Mesendoderm (in vitro differentiated cells): Measurements from ENCODE around the gene MYCL.
A peak's percentile ranks its signal among the peaks of the same experiment; 100 is the strongest.

Experiments used
- DNase-seq: peaks from one replicate; pipeline ENCODE4 v3.0.0; 2013
- H2AK5ac ChIP-seq: 2 replicates; pipeline ENCODE4 v1.6.1; 2013; ENCODE audit warnings: low read length, inconsistent platforms
- H2BK120ac ChIP-seq: 2 replicates; pipeline ENCODE4 v1.6.1; 2013; ENCODE audit warnings: low read depth, mild to moderate bottlenecking, low read length, moderate library complexity, mixed read lengths
- H2BK15ac ChIP-seq: replicated peaks from 2 replicates; pipeline ENCODE4 v1.6.1; 2013; ENCODE audit warnings: low read depth, mild to moderate bottlenecking, moderate library complexity
- H2BK5ac ChIP-seq: 2 replicates; pipeline ENCODE4 v1.6.1; 2013; ENCODE audit warnings: low read length, inconsistent platforms
- H3K18ac ChIP-seq: 2 replicates; pipeline ENCODE4 v1.6.1; 2013; ENCODE audit warnings: mild to moderate bottlenecking, low read length, mixed read lengths
- H3K23ac ChIP-seq: one replicate; pipeline ENCODE4 v1.6.1; 2013; ENCODE audit warnings: low read length
- H3K27ac ChIP-seq: 2 replicates; pipeline ENCODE4 v1.5.1; 2013; ENCODE audit warnings: low read depth, mild to moderate bottlenecking, inconsistent platforms, low read length, moderate library complexity
- H3K27me3 ChIP-seq: 2 replicates; pipeline ENCODE4 v1.6.1; 2013; ENCODE audit warnings: low read length, control low read depth, mild to moderate bottlenecking, inconsistent platforms; ENCODE audit not compliant: insufficient read depth, poor library complexity
- H3K36me3 ChIP-seq: 2 replicates; pipeline ENCODE4 v1.6.1; 2013; ENCODE audit warnings: low read length, inconsistent platforms; ENCODE audit not compliant: control insufficient read depth, insufficient read depth
- H3K4ac ChIP-seq: one replicate; pipeline ENCODE4 v1.6.1; 2013; ENCODE audit warnings: low read depth, mild to moderate bottlenecking, low read length, moderate library complexity
- H3K4me1 ChIP-seq: 2 replicates; pipeline ENCODE4 v1.6.1; 2013; ENCODE audit warnings: low read depth, low read length, inconsistent platforms; ENCODE audit not compliant: control insufficient read depth
- H3K4me2 ChIP-seq: 2 replicates; pipeline ENCODE4 v1.6.1; 2013; ENCODE audit warnings: low read length
- H3K4me3 ChIP-seq: 2 replicates; pipeline ENCODE4 v1.5.1; 2013; ENCODE audit warnings: mild to moderate bottlenecking, low read length
- H3K56ac ChIP-seq: one replicate; pipeline ENCODE4 v1.6.1; 2013; ENCODE audit warnings: low read length
- H3K79me1 ChIP-seq: 2 replicates; pipeline ENCODE4 v1.6.1; 2013; ENCODE audit warnings: low read length, inconsistent platforms
- H3K79me2 ChIP-seq: 2 replicates; pipeline ENCODE4 v1.6.1; 2013; ENCODE audit warnings: mild to moderate bottlenecking, low read length; ENCODE audit not compliant: control insufficient read depth, insufficient read depth
- H3K9ac ChIP-seq: 2 replicates; pipeline ENCODE4 v1.6.1; 2013; ENCODE audit warnings: low read length, inconsistent platforms
- H4K5ac ChIP-seq: one replicate; pipeline ENCODE4 v1.6.1; 2013; ENCODE audit warnings: low read length
- H4K8ac ChIP-seq: one replicate; pipeline ENCODE4 v1.6.1; 2013; ENCODE audit warnings: low read depth, mild to moderate bottlenecking, control low read depth, low read length, moderate library complexity
- WGBS: extraction: QIAGEN DNeasy Blood & Tissue Kit; methylation state at CpG from one replicate; pipeline ENCODE4 v1.1.7; 2013; ENCODE audit warnings: low lambda C conversion rate, missing lambda C conversion rate; ENCODE audit not compliant: insufficient coverage; ENCODE audit errors: extremely low coverage; 5-methylcytosine and 5-hydroxymethylcytosine counted together

MYCL gene

DNA sequence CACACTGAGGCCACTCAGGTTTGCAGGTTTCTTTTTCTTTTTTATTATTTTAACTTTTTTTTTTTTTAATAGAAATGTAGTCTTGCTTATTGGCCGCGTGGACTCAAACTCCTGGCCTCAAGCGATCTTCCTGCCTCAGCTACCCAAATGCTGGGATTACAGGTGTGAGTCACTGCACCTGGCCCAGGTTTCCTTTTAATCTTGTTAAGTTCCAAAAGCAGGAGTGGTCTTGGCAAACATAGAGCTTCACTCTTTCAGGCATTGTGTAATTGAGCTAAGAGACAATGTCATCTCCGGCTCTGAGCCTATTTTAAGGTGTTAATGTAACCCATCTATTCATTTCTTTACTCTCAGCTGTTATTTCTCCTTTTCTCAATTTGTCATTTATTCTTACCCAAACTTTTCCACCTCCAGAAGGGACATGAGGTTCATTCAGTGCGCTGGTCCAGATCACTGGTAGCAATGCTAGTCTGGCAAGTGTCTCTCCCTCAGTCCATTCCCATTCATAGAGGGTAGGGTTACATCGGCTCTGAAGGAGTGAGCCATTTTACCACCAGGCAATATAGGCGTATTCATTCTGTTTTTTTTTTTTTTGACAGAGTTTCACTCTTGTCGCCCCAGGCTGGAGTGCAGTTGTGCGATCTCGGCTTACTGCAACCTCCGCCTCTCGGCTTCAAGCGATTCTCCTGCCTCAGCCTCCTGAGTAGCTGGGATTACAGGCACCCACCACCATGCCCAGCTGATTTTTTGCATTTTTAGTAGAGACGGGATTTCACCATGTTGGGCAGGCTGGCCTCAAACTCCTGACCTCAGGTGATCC lies 42.0 kb upstream of the MYCL start:
- Histone ChIP-seq H3K56ac (no peak overlapping the region), H3K27ac (no peak overlapping the region), H2AK5ac (no peak overlapping the region)

DNA sequence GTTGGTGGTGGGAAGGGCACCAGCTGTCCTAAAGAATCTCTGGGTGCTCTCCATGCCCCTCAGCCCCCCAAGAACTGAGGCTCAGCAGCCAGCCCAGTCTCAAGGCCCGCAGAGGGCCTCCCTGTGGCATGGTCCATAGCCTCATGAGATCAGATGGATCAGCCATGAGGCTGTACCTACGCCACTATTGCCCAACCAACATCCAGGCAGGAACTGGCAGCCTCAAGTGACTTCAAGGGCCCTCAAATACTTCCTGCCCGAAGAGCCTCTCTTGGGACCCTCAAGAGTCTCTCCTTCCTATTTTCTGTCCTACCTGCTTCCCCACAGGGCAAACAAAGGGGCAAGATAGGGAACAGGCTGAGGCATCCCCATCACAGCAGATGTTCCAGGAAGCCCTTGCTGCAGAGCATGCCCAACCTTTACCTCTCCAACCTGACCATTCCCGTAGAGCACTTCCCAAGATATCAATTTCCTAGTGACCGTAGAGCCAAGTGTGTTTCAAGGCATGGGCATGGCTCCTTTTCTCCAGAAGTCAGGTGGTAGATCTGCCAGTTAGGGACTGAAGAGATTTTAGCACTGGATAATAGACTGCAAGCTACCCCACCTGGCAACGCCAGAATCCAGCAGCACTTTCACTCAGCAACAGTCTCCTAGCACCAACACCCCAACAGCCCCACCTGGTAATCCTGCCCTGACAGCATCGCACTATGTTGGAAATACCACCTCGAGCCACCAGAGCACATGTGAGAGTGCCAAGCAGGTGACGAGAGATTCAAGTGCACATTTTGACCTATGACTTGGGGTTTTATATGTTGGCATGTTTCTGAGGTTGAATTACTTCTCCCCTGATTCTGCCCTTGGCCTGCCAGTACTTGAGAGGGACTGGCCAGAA lies 39.5 kb upstream of the MYCL start:
- no peaks in the 10 kb centered on the region for H3K36me3 ChIP-seq
- H4K5ac ChIP-seq: no peak overlapping the region
- H3K79me2 ChIP-seq: no peaks in the 10 kb centered on the region
- DNase-seq: no peak
- H3K4me1 ChIP-seq: no peaks in the 10 kb centered on the region
- no peak overlapping the region for H3K56ac ChIP-seq
- H2AK5ac ChIP-seq: peak overlapping the region; percentile 58
- H2BK120ac ChIP-seq: no peak overlapping the region
- no peak overlapping the region for H3K23ac ChIP-seq
- no peaks in the 10 kb centered on the region for H3K27me3 ChIP-seq
- no peak overlapping the region for H3K9ac ChIP-seq
- no peak overlapping the region for H3K27ac ChIP-seq
- no peak overlapping the region for H3K4me2 ChIP-seq
- no peak overlapping the region for H3K4ac ChIP-seq
- H3K18ac ChIP-seq: no peak overlapping the region
- no peak overlapping the region for H2BK5ac ChIP-seq
- no peaks in the 10 kb centered on the region for H3K79me1 ChIP-seq
- H4K8ac ChIP-seq: no peak overlapping the region
- no peak overlapping the region for H3K4me3 ChIP-seq
- H2BK15ac ChIP-seq: no peak overlapping the region
- no CpG with 5 or more reads among the region's 9 CpGs for WGBS

More for the DNA sequence above, 42.0 kb upstream of the MYCL start:
- no peak overlapping the region for H2BK15ac ChIP-seq
- H3K79me2 ChIP-seq: no peaks in the 10 kb centered on the region
- no peak overlapping the region for H4K8ac ChIP-seq
- DNase-seq: no peak
- no peak overlapping the region for H2BK5ac ChIP-seq
- H3K4me2 ChIP-seq: no peak overlapping the region
- H4K5ac ChIP-seq: no peak overlapping the region
- no CpG with 5 or more reads among the region's 14 CpGs for WGBS
- H3K4me3 ChIP-seq: no peak overlapping the region
- no peaks in the 10 kb centered on the region for H3K4me1 ChIP-seq
- no peak overlapping the region for H3K23ac ChIP-seq
- no peak overlapping the region for H2BK120ac ChIP-seq
- H3K27me3 ChIP-seq: no peaks in the 10 kb centered on the region
- H3K36me3 ChIP-seq: no peaks in the 10 kb centered on the region
- no peaks in the 10 kb centered on the region for H3K79me1 ChIP-seq
- no peak overlapping the region for H3K18ac ChIP-seq
- no peak overlapping the region for H3K4ac ChIP-seq
- H3K9ac ChIP-seq: no peak overlapping the region

DNA sequence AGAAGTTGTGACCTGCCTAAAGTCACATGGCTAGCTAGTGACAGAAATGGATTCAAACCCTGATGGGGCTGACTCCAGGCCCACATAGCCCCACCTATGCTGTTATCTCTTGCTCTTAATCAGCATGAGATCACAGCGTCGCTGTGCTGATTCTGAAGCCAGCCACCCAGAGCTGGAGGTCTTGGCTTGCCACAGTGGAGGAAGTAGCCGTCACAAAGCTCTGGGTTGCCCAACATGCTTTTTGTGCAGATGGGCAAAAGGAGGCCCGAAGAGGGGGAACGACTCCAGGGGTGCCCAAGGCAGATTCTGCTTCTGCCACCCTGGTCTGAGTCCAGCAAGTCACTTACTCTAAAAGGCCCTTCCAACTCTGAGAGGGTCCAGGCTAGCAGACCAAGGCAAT lies 38.5 kb upstream of the MYCL start:
- Histone ChIP-seq H3K27ac (no peak overlapping the region), H3K4me2 (no peak overlapping the region), H2BK5ac (no peak overlapping the region), H3K36me3 (no peaks in the 10 kb centered on the region), H3K4ac (no peak overlapping the region), H3K79me1 (no peaks in the 10 kb centered on the region), H3K56ac (peak overlapping the region; percentile 59), H3K4me1 (no peaks in the 10 kb centered on the region), H3K4me3 (no peak overlapping the region), H4K5ac (no peak overlapping the region), H4K8ac (no peak overlapping the region), H2AK5ac (no peak overlapping the region), H3K27me3 (no peaks in the 10 kb centered on the region), H3K23ac (no peak overlapping the region), H2BK15ac (no peak overlapping the region), H2BK120ac (no peak overlapping the region), H3K18ac (no peak overlapping the region), H3K9ac (no peak overlapping the region), H3K79me2 (no peaks in the 10 kb centered on the region)
- WGBS: no CpG with 5 or more reads among the region's 5 CpGs
- DNase-seq: peak; percentile 53

DNA sequence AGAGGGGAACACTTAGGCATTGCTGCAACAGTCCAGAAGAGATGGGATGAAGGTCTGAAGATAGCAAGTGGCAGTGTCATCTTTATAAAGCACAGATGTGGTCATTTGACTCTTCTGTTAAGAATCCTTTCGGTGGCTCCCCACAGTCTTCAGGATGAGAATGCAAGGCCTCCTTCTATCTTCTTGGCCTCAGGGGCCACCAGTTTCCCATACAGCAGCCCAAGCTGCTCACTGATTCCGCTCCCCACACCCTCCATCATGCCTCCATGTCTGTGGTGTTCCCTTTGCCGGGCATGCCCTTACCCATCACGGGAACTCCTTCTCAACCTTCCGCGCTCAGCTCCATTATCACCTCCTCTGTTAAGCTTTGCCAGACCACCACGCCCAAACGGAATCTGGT lies 37.1 kb upstream of the MYCL start:
- Histone ChIP-seq H3K23ac (no peak overlapping the region), H3K4me3 (no peak overlapping the region), H4K8ac (no peak overlapping the region), H3K4me1 (no peaks in the 10 kb centered on the region), H2AK5ac (no peak overlapping the region), H4K5ac (no peak overlapping the region), H3K4me2 (no peak overlapping the region), H2BK15ac (no peak overlapping the region), H3K9ac (no peak overlapping the region), H3K79me2 (no peaks in the 10 kb centered on the region), H2BK120ac (no peak overlapping the region), H3K36me3 (no peaks in the 10 kb centered on the region), H3K18ac (no peak overlapping the region), H3K4ac (no peak overlapping the region), H2BK5ac (no peak overlapping the region), H3K56ac (no peak overlapping the region), H3K79me1 (no peaks in the 10 kb centered on the region), H3K27me3 (no peaks in the 10 kb centered on the region), H3K27ac (no peak overlapping the region)
- no peak for DNase-seq
- WGBS: no CpG with 5 or more reads among the region's 8 CpGs

DNA sequence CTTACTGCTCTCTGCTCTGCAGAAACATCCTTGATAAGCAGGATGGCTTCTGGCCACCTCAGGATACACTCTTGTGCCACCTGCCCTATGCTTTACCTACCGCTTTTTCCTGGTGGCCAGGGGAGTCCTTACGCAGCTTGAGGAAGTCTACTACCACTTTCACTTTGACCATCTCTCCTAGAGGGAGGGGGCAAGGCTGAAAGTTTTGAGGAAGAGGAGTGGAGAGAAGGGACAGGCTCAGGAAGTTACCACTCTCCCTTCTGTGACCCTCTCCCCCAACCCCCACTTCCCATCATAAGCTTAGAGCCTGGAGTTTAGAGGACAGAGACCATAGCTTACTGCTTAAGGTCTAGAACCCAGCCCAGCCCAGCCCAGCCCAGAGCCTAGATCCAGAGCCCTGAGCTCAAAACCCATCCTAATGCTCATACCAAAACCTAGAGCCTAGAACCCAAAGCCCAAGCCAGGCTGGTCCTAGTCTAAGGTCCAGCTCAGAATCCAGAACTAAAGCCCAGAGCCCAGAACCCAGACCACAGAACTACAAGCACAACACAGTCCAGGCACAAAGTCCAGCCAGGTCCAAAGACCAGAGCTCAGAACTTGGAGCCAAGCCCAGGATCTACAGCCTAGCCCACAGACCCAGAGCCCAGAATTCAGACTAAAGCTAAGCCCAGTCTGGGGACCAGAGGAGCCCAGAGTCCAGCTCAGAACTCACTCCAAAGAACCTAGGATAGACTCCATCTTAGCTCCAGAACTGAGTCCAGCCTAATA lies 35.2 kb upstream of the MYCL start:
- H2BK15ac ChIP-seq: no peak overlapping the region
- no peaks in the 10 kb centered on the region for H3K4me1 ChIP-seq
- no peak overlapping the region for H3K4ac ChIP-seq
- H3K36me3 ChIP-seq: no peaks in the 10 kb centered on the region
- H3K4me2 ChIP-seq: no peak overlapping the region
- H3K79me2 ChIP-seq: no peaks in the 10 kb centered on the region
- no CpG with 5 or more reads among the region's 2 CpGs for WGBS
- H3K4me3 ChIP-seq: no peak overlapping the region
- no peak overlapping the region for H3K23ac ChIP-seq
- no peak overlapping the region for H3K56ac ChIP-seq
- H4K8ac ChIP-seq: no peak overlapping the region
- no peak overlapping the region for H3K27ac ChIP-seq
- H3K9ac ChIP-seq: no peak overlapping the region
- no peaks in the 10 kb centered on the region for H3K27me3 ChIP-seq
- H2AK5ac ChIP-seq: no peak overlapping the region
- no peak overlapping the region for H3K18ac ChIP-seq
- no peaks in the 10 kb centered on the region for H3K79me1 ChIP-seq
- no peak overlapping the region for H2BK120ac ChIP-seq
- no peak for DNase-seq
- H4K5ac ChIP-seq: no peak overlapping the region
- no peak overlapping the region for H2BK5ac ChIP-seq
